GM18519 (cell line): Measurements from ENCODE around the gene LAMTOR5.
"Not testable (repeated sequence)": the region's sequence is repeated elsewhere in the genome, so short reads cannot be mapped to it uniquely, and the experiment has no call there.

Experiments used
- ATAC-seq: cut with Tn5 transposase; IDR thresholded peaks from one replicate; pipeline ENCODE4 v1.9.1; 2021; ENCODE audit warnings: mild to moderate bottlenecking, moderate library complexity; ENCODE audit not compliant: unreplicated experiment, low FRiP score

The LAMTOR5 gene

GRCh38 chr1:110430366-110430765 is 22.9 kb upstream of the LAMTOR5 start:
- no peak for ATAC-seq

- no peak for ATAC-seq
Measured at GRCh38 chr1:110428946-110429345, 21.5 kb upstream of the LAMTOR5 start.

GRCh38 chr1:110426854-110427253 is 19.4 kb upstream of the LAMTOR5 start:
- no peak for ATAC-seq

- ATAC-seq, result no peak
Measured at GRCh38 chr1:110425612-110426152, 18.2 kb upstream of the LAMTOR5 start.

- no peak for ATAC-seq
Measured at GRCh38 chr1:110424699-110425611, 17.5 kb upstream of the LAMTOR5 start.

GRCh38 chr1:110420874-110421793 is 13.6 kb upstream of the LAMTOR5 start:
- ATAC-seq, result no peak

- ATAC-seq, result no peak
Measured at GRCh38 chr1:110420023-110420662, 12.6 kb upstream of the LAMTOR5 start.

- ATAC-seq, result no peak
Measured at GRCh38 chr1:110418729-110419128, 11.2 kb upstream of the LAMTOR5 start.

DNA sequence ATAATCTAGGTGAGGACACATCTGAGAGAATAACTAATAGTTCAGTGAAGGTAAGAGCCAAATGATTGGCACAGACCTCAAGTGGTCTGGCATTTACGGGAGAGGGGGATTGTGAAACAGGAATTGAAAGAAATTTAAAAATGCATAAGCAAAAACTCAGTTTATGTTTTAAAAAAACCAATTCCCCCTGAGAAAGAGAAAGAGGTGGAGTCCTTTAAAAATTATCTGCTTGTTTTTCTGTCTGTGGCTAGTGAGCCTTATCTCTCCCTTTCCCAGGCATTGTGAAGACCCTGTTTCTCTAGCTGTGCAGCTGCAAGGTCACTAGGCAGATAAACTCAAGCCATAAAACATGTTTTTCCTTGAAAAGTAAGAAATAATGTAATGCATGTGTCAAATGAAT is 5.6 kb upstream of the LAMTOR5 start:
- not testable (repeated sequence) for ATAC-seq

GRCh38 chr1:110412576-110412975 is 5.1 kb upstream of the LAMTOR5 start:
- ATAC-seq, result no peak

GRCh38 chr1:110411173-110411735 is 3.8 kb upstream of the LAMTOR5 start:
- no peak for ATAC-seq

- ATAC-seq, result no peak
Measured at GRCh38 chr1:110409316-110409715, 1.8 kb upstream of the LAMTOR5 start.

DNA sequence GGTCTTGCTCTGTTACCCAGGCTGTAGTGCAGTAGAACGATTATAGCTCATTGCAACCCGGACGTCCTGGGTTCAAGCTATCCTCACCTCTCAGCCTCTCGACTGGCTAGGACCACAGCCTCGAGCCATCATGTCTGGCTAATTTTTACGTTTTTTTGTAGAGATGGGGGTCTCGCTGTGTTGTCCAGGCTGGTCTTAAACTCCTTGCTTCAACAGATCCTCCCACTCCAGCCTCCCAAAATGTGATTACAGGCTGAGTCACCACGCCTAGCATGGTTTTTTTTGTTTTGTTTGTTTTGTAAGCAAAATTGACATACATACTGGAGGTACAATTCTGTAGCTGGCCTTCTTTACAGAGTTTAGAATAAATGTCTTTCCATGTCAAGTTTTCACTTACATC is 994 bp upstream of the LAMTOR5 start:
- no peak for ATAC-seq

GRCh38 chr1:110406407-110406806 is 1.1 kb downstream of the LAMTOR5 start:
- not testable (repeated sequence) for ATAC-seq

DNA sequence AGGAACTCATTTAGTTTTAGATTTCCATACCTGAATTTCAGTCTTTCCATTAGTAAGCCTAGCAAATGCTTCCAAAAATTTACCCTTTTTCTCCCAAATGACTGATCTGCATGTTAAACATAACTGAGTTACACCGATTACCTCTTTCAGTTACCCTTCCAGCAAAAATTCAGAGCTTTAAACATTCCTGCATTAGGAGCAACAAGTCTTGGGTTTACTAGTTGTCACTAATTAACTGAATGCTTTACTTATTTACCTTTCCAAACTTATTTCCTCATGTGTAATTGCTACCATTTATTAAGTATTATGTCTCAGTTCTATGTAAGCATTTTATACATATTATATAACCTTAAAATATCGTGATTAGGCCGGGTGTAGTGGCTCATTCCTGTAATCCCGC is 3.1 kb downstream of the LAMTOR5 start:
- ATAC-seq, result no peak

DNA sequence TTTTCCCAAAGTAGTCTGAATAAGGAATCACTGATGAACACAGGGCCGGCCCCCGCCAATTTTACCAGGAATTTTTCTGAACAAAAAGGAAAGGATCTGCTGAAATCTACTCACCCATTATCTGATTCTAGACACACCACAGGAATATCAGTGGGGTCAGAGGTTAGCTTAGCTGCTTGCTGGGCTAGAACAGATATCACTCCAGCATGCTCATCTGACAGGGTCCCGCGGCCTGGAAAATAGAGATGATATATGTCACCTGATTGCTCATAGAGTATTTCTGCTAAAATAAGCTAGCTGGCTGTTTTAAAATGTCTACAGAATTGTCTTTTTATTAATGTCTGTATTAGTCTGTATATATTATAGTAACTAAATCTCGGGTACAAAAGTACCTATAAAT is 3.7 kb downstream of the LAMTOR5 start:
- ATAC-seq, result no peak

- not testable (repeated sequence) for ATAC-seq
Measured at GRCh38 chr1:110396259-110396958, 11.1 kb downstream of the LAMTOR5 start.

- no peak for ATAC-seq
Measured at GRCh38 chr1:110394493-110394820, 13.0 kb downstream of the LAMTOR5 start.

DNA sequence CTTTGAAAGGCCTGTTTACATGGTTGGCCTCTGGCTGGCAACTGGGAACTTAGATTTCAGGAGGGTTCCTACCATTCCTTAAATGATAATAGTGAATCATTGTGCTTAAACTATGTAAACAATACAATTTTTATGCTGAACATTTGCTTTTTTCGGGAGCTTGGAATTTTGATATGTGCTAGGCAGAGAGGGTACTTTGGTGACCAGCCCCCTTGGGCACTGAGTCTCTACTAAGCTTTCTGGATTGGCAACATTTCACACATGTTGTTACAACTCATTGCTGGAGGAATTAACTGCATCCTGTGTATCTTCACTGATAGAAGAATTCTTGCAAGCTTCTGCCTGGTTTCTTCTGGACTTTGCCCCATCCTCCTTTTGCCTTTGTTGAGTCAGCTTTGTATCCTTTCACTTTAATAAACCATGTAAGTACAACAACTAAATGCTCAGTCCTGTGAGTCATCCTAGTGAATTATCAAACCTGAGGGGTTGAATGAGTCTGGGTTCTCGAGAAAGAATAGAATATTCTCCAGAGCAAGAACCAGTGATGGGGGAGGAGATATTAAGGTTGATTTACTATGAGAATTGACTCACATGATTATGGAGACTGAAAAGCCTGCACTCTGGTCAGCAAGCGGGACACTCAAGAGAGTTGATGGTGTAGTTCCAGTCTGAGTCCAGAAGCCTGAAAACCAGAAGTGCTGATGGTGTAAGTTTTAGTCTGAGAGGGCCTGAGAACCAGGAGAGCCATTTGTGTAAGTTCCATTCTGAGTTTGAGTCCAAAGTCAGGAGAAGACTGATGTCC is 13.6 kb downstream of the LAMTOR5 start:
- no peak for ATAC-seq
